Ectodermal cell (in vitro differentiated cells): ENCODE results near the gene HK3.

ENCODE experiments used
- H3K27ac ChIP-seq: 2 replicates; pipeline ENCODE4 v1.7.0; 2013; ENCODE audit warnings: mild to moderate bottlenecking, low read depth, low read length; ENCODE audit not compliant: insufficient read depth, poor library complexity, severe bottlenecking
- H3K27me3 ChIP-seq: 2 replicates; pipeline ENCODE4 v1.7.0; 2013; ENCODE audit warnings: mild to moderate bottlenecking, low read length; ENCODE audit not compliant: insufficient read depth, control insufficient read depth, poor library complexity, severe bottlenecking
- H3K36me3 ChIP-seq: one replicate; pipeline ENCODE4 v1.7.0; 2013; ENCODE audit warnings: low read length; ENCODE audit not compliant: control insufficient read depth, insufficient read depth
- H3K4me1 ChIP-seq: one replicate; pipeline ENCODE4 v1.7.0; 2013; ENCODE audit warnings: low read length; ENCODE audit not compliant: control insufficient read depth, insufficient read depth
- H3K4me3 ChIP-seq: 2 replicates; pipeline ENCODE4 v1.7.0; 2013; ENCODE audit warnings: low read depth, low read length, control low read depth; ENCODE audit not compliant: insufficient read depth
- H3K9me3 ChIP-seq: 2 replicates; pipeline ENCODE4 v1.7.0; 2013; ENCODE audit warnings: mild to moderate bottlenecking, low read length, moderate library complexity; ENCODE audit not compliant: control insufficient read depth
- WGBS, 2 experiments: methylation state at CpG; one replicate each; pipeline ENCODE4 v1.1.7; 2013; ENCODE audit warnings: missing lambda C conversion rate in 2 of 2; 5-methylcytosine and 5-hydroxymethylcytosine counted together

Gene HK3

GRCh38 chr5:176869501-176870109 lies 29.5 kb downstream of the HK3 start:
- Histone ChIP-seq H3K4me1 (peaks cover 33% of the 10 kb centered on the region), H3K27ac (no peak overlapping the region), H3K36me3 (no peaks in the 10 kb centered on the region), H3K27me3 (peaks cover 18% of the 10 kb centered on the region), H3K9me3 (no peaks in the 10 kb centered on the region), H3K4me3 (no peak overlapping the region)
- WGBS, 2 experiments: 87 to 90% methylated on average over 38 of the region's 38 CpGs

- WGBS, 2 experiments: 96% methylated on average over 20 of the region's 20 CpGs
- H3K27me3 ChIP-seq: peaks cover 21% of the 10 kb centered on the region
- H3K36me3 ChIP-seq: no peaks in the 10 kb centered on the region
- no peaks in the 10 kb centered on the region for H3K9me3 ChIP-seq
- H3K4me3 ChIP-seq: no peak overlapping the region
- H3K27ac ChIP-seq: no peak overlapping the region
- H3K4me1 ChIP-seq: peaks cover 38% of the 10 kb centered on the region
Observed at GRCh38 chr5:176868731-176869130, 30.4 kb downstream of the HK3 start.

- H3K27ac ChIP-seq: no peak overlapping the region
- no peak overlapping the region for H3K4me3 ChIP-seq
- peaks cover 21% of the 10 kb centered on the region for H3K27me3 ChIP-seq
- H3K36me3 ChIP-seq: no peaks in the 10 kb centered on the region
- 93 to 94% methylated on average over 14 of the region's 14 CpGs for WGBS, 2 experiments
- no peaks in the 10 kb centered on the region for H3K9me3 ChIP-seq
- peaks cover 41% of the 10 kb centered on the region for H3K4me1 ChIP-seq
Observed at GRCh38 chr5:176868126-176868525, 31.0 kb downstream of the HK3 start.

GRCh38 chr5:176866707-176867310 lies 32.3 kb downstream of the HK3 start:
- Histone ChIP-seq H3K4me3 (no peak overlapping the region), H3K27me3 (peaks cover 21% of the 10 kb centered on the region)

GRCh38 chr5:176865964-176866363 lies 33.2 kb downstream of the HK3 start:
- Histone ChIP-seq H3K9me3 (no peaks in the 10 kb centered on the region), H3K4me3 (no peak overlapping the region), H3K36me3 (no peaks in the 10 kb centered on the region), H3K27me3 (peaks cover 21% of the 10 kb centered on the region), H3K27ac (no peak overlapping the region), H3K4me1 (peaks cover 50% of the 10 kb centered on the region)
- 82 to 90% methylated on average over 7 of the region's 7 CpGs for WGBS, 2 experiments

More at GRCh38 chr5:176866707-176867310, 32.3 kb downstream of the HK3 start:
- H3K4me1 ChIP-seq: peaks cover 50% of the 10 kb centered on the region
- no peaks in the 10 kb centered on the region for H3K36me3 ChIP-seq
- peak overlapping the region; percentile 67 for H3K27ac ChIP-seq
- WGBS, 2 experiments: 10 to 14% methylated on average over 16 of the region's 16 CpGs
- no peaks in the 10 kb centered on the region for H3K9me3 ChIP-seq

GRCh38 chr5:176864755-176865154 lies 34.4 kb downstream of the HK3 start:
- Histone ChIP-seq H3K27me3 (peaks cover 21% of the 10 kb centered on the region), H3K36me3 (no peaks in the 10 kb centered on the region), H3K4me1 (peaks cover 50% of the 10 kb centered on the region), H3K27ac (no peak overlapping the region), H3K9me3 (no peaks in the 10 kb centered on the region), H3K4me3 (no peak overlapping the region)
- 93 to 94% methylated on average over 8 of the region's 8 CpGs for WGBS, 2 experiments

- peaks cover 49% of the 10 kb centered on the region for H3K4me1 ChIP-seq
Observed at GRCh38 chr5:176863765-176864098, 35.4 kb downstream of the HK3 start.

GRCh38 chr5:176863041-176863764 lies 35.9 kb downstream of the HK3 start:
- no peak overlapping the region for H3K27ac ChIP-seq
- H3K9me3 ChIP-seq: no peaks in the 10 kb centered on the region
- WGBS, 2 experiments: 36 to 37% methylated on average over 15 of the region's 15 CpGs
- no peak overlapping the region for H3K4me3 ChIP-seq
- H3K36me3 ChIP-seq: no peaks in the 10 kb centered on the region
- H3K27me3 ChIP-seq: peaks cover 21% of the 10 kb centered on the region
- peaks cover 44% of the 10 kb centered on the region for H3K4me1 ChIP-seq

More at GRCh38 chr5:176863765-176864098, 35.4 kb downstream of the HK3 start:
- H3K27ac ChIP-seq: no peak overlapping the region
- WGBS, 2 experiments: 51 to 57% methylated on average over 5 of the region's 5 CpGs
- no peaks in the 10 kb centered on the region for H3K36me3 ChIP-seq
- peaks cover 21% of the 10 kb centered on the region for H3K27me3 ChIP-seq
- no peaks in the 10 kb centered on the region for H3K9me3 ChIP-seq
- H3K4me3 ChIP-seq: no peak overlapping the region

- Histone ChIP-seq H3K9me3 (no peaks in the 10 kb centered on the region), H3K36me3 (no peaks in the 10 kb centered on the region), H3K4me3 (no peak overlapping the region), H3K4me1 (peaks cover 37% of the 10 kb centered on the region), H3K27me3 (peaks cover 21% of the 10 kb centered on the region), H3K27ac (no peak overlapping the region)
- 81 to 83% methylated on average over 28 of the region's 28 CpGs for WGBS, 2 experiments
Observed at GRCh38 chr5:176862330-176862995, 36.7 kb downstream of the HK3 start.

GRCh38 chr5:176861276-176861675 lies 37.9 kb downstream of the HK3 start:
- peaks cover 25% of the 10 kb centered on the region for H3K4me1 ChIP-seq
- peaks cover 19% of the 10 kb centered on the region for H3K27me3 ChIP-seq
- H3K27ac ChIP-seq: no peak overlapping the region
- H3K36me3 ChIP-seq: no peaks in the 10 kb centered on the region
- H3K9me3 ChIP-seq: no peaks in the 10 kb centered on the region
- WGBS, 2 experiments: 91 to 93% methylated on average over 11 of the region's 11 CpGs
- no peak overlapping the region for H3K4me3 ChIP-seq
